HCT116 (cell line): ENCODE results near the gene STON1. TPM values are rescaled to one million over a fixed set of nuclear protein-coding genes. Genes with fewer than 3 reads are reported as not detected.
A peak's percentile ranks its signal among the peaks of the same experiment; 100 is the strongest.

Source experiments
- ATAC-seq: fragments of 200-7000 bp; cut with Tn5 transposase; 2 replicates; pipeline ENCODE4 v1.9.1; 2020; ENCODE audit warnings: mild to moderate bottlenecking, moderate library complexity
- BruUV-seq: library from RNA; stranded (reverse); fragments of 400-500 nt; replicated peaks from 2 replicates; lab custom pipeline; 2021; lab: Mats Ljungman, UMichigan
- CTCF ChIA-PET: fragments of 300-600 bp; sonication (Branson Sonifier 250); formaldehyde crosslinking; loops from one replicate; lab custom pipeline; 2021; ENCODE audit warnings: antibody characterized with exemption; lab: Charles Lee
- POLR2A ChIA-PET: fragments of 300-600, 350-600 bp; sonication (Branson Sonifier 250); formaldehyde crosslinking; loops from one replicate; lab custom pipeline; 2021; ENCODE audit warnings: antibody characterized with exemption; lab: Charles Lee
- RAD21 ChIA-PET, 2 experiments: fragments of 300-600 bp; sonication (Branson Sonifier 250); formaldehyde crosslinking; loops; one replicate each; lab custom pipeline; 2023; ENCODE audit warnings: low total read pairs in 2 of 2; ENCODE audit not compliant: uncharacterized antibody in 2 of 2, unreplicated experiment in 2 of 2, low non-redundant PET in 1 of 2; lab: Charles Lee
- DNase-seq: peaks from one replicate; pipeline ENCODE4 v3.0.0-alpha.2; 2010; ENCODE audit warnings: low read depth, low spot score
- H2AFZ ChIP-seq: fragments of 200-600 bp; shearing (Covaris generic), sonication (generic); 2 replicates; pipeline ENCODE4 v1.6.1; 2017; ENCODE audit warnings: low read depth, mixed run types, mixed read lengths, antibody characterized with exemption, low read length; ENCODE audit not compliant: poor library complexity, severe bottlenecking
- H3K27ac ChIP-seq: 2 replicates; pipeline ENCODE4 v1.5.1; 2012; ENCODE audit warnings: low read depth, low read length
- H3K27me3 ChIP-seq: fragments of 200-600 bp; sonication (generic); 2 replicates; pipeline ENCODE4 v1.6.1; 2016; ENCODE audit warnings: mixed run types, low read length, mixed read lengths; ENCODE audit not compliant: insufficient read depth
- H3K36me3 ChIP-seq, 2 experiments: fragments of 200-500 bp in 1 of 2; fragments of 200-600 bp in 1 of 2; sonication (Bioruptor generic) in 1 of 2; sonication (generic) in 1 of 2; 2 replicates each; pipeline versions ENCODE4 v1.5.1 to v1.6.1; 2014 to 2016; ENCODE audit warnings: low read length in 2 of 2, inconsistent platforms in 1 of 2, mixed read lengths in 1 of 2, mixed run types in 1 of 2; ENCODE audit not compliant: insufficient read depth in 2 of 2, control insufficient read depth in 1 of 2
- H3K4me1 ChIP-seq, 2 experiments: fragments of 200-600 bp in 1 of 2; sonication (generic) in 1 of 2; 2 replicates each; pipeline versions ENCODE4 v1.5.1 to v1.6.1; 2012 to 2017; ENCODE audit warnings: low read length in 2 of 2, inconsistent platforms in 1 of 2, mild to moderate bottlenecking in 1 of 2, mixed read lengths in 1 of 2, mixed run types in 1 of 2, moderate library complexity in 1 of 2; ENCODE audit not compliant: insufficient read depth in 2 of 2, control insufficient read depth in 1 of 2
- H3K4me2 ChIP-seq: fragments of 200-600 bp; sonication (generic); 2 replicates; pipeline ENCODE4 v1.6.1; 2017; ENCODE audit warnings: mixed run types, low read length, mixed read lengths
- H3K4me3 ChIP-seq, 2 experiments: fragments of 200-600 bp in 1 of 2; sonication (generic) in 1 of 2; replicated peaks in 1 of 2; 2 replicates each; pipeline ENCODE4 v1.5.1; 2011 to 2016; ENCODE audit warnings: low read length in 2 of 2, control low read depth in 1 of 2, low read depth in 1 of 2, mild to moderate bottlenecking in 1 of 2, mixed read lengths in 1 of 2, mixed run types in 1 of 2
- H3K79me2 ChIP-seq: fragments of 200-600 bp; sonication (generic); 2 replicates; pipeline ENCODE4 v1.6.1; 2017; ENCODE audit warnings: mild to moderate bottlenecking, mixed run types, low read length, moderate library complexity, mixed read lengths; ENCODE audit not compliant: insufficient read depth
- H3K9ac ChIP-seq: fragments of 200-600 bp; sonication (generic); 2 replicates; pipeline ENCODE4 v1.6.1; 2016; ENCODE audit warnings: low read length, mixed read lengths
- H3K9me2 ChIP-seq: fragments of 200-600 bp; sonication (generic), shearing (Covaris generic); 2 replicates; pipeline ENCODE4 v1.6.1; 2017; ENCODE audit warnings: mixed run types, mild to moderate bottlenecking, moderate library complexity; ENCODE audit not compliant: insufficient read depth
- H3K9me3 ChIP-seq, 2 experiments: fragments of 200-500 bp in 1 of 2; fragments of 200-600 bp in 1 of 2; sonication (Bioruptor generic) in 1 of 2; sonication (generic) in 1 of 2; 2 replicates each; pipeline ENCODE4 v1.6.1; 2014 to 2017; ENCODE audit warnings: low read length in 2 of 2, mixed read lengths in 2 of 2, inconsistent platforms in 1 of 2, low read depth in 1 of 2, mild to moderate bottlenecking in 1 of 2, mixed run types in 1 of 2, moderate library complexity in 1 of 2; ENCODE audit not compliant: control insufficient read depth in 1 of 2, insufficient read depth in 1 of 2
- H4K20me1 ChIP-seq: fragments of 200-600 bp; sonication (generic), shearing (Covaris generic); 2 replicates; pipeline ENCODE4 v1.6.1; 2017; ENCODE audit warnings: mixed run types, mild to moderate bottlenecking, moderate library complexity; ENCODE audit not compliant: insufficient read depth
- CBX3 ChIP-seq: IDR thresholded peaks from 2 replicates; pipeline ENCODE4 v1.6.1; 2012; ENCODE audit warnings: low read depth
- CTCF ChIP-seq, 3 experiments: fragments of 200-600 bp in 1 of 3; sonication (generic) in 1 of 3; IDR thresholded peaks in 2 of 3; conservative IDR thresholded peaks in 1 of 3; 2 replicates each; pipeline ENCODE4 v1.5.1; 2012 to 2017; ENCODE audit warnings: low read depth in 2 of 3, low read length in 2 of 3, antibody characterized with exemption in 1 of 3, borderline replicate concordance in 1 of 3, control low read depth in 1 of 3, mild to moderate bottlenecking in 1 of 3, mixed read lengths in 1 of 3, mixed run types in 1 of 3, moderate library complexity in 1 of 3; ENCODE audit not compliant: insufficient read depth in 1 of 3
- ELF1 ChIP-seq: IDR thresholded peaks from 2 replicates; pipeline ENCODE4 v1.6.1; 2012; ENCODE audit warnings: low read depth, borderline replicate concordance
- EZH2phosphoT487 ChIP-seq: fragments of 200-600 bp; IDR thresholded peaks from 2 replicates; pipeline ENCODE4 v1.6.1; 2018; ENCODE audit warnings: antibody characterized with exemption, borderline replicate concordance
- JUND ChIP-seq: IDR thresholded peaks from 2 replicates; pipeline ENCODE4 v1.6.1; 2012
- POLR2A ChIP-seq: IDR thresholded peaks from 2 replicates; pipeline ENCODE4 v1.7.0; 2011; ENCODE audit warnings: borderline replicate concordance; ENCODE audit not compliant: insufficient read depth, insufficient read length; ENCODE audit errors: extremely low read depth
- RAD21 ChIP-seq: IDR thresholded peaks from 2 replicates; pipeline ENCODE4 v1.6.1; 2012; ENCODE audit warnings: low read depth, mild to moderate bottlenecking
- SP1 ChIP-seq: IDR thresholded peaks from 2 replicates; pipeline ENCODE4 v1.6.1; 2012; ENCODE audit warnings: low read depth
- SRF ChIP-seq: IDR thresholded peaks from 2 replicates; pipeline ENCODE4 v1.6.1; 2012; ENCODE audit warnings: low read depth
- TCF7L2 ChIP-seq: IDR thresholded peaks from 2 replicates; pipeline ENCODE4 v1.7.0; 2011; ENCODE audit warnings: borderline replicate concordance, inconsistent platforms; ENCODE audit not compliant: insufficient read depth, insufficient read length; ENCODE audit errors: extremely low read depth
- ZFX ChIP-seq: fragments of 450-650 bp; IDR thresholded peaks from 2 replicates; pipeline ENCODE4 v1.6.1; 2017
- intact Hi-C: fragments of 100-400 bp; cut with micrococcal nuclease; formaldehyde crosslinking; loops from 2 replicates; pipeline ENCODE4 v1.10.0; 2022
- total RNA-seq: library from RNA; stranded (reverse); gene quantifications from one replicate; pipeline ENCODE4 v1.2.1, GENCODE V29; 2021; ENCODE audit not compliant: unreplicated experiment
- TF ChIP-seq, protein P1 (sequence below): IDR thresholded peaks from 2 replicates; pipeline ENCODE4 v1.6.1; 2011; ENCODE audit warnings: mild to moderate bottlenecking, low read length, moderate library complexity; ENCODE audit not compliant: insufficient replicate concordance; ENCODE audit errors: extremely low read depth

STON1 gene
- total RNA-seq, 1 experiment from 2014 or later, result 1.4 TPM

DNA sequence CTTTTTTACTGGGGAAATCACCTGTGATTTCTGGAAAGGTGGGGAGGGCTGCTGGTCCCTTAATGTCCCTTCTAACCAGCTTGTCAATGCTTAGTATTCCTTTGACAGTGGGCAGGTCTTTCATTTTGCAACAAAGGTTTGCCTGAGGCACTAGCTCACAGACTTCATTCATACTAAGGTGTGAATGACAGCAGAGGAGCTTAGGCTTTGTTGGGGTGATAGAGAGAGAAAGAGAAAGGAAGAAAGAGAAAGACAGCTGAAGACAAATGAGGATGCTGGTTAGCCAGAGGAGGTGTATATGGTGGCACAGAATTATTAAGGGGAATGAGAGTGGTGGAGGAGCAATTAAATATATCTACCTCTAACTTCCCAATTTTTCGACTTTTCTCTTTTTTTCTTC, 58.8 kb downstream of the STON1 start:
- Histone ChIP-seq H3K4me3 (no peak overlapping the region), H3K79me2 (no peaks in the 10 kb centered on the region), H3K9me2 (no peaks in the 10 kb centered on the region), H3K9ac (no peak overlapping the region), H3K27ac (no peak overlapping the region), H3K4me2 (no peak overlapping the region), H3K9me3 (no peaks in the 10 kb centered on the region), H4K20me1 (no peaks in the 10 kb centered on the region), H3K27me3 (no peaks in the 10 kb centered on the region), H2AFZ (peak overlapping the region; percentile 26), H3K4me1 (no peaks in the 10 kb centered on the region), H3K36me3 (no peaks in the 10 kb centered on the region)
- CTCF ChIA-PET, result interaction anchor here (0.6 to 1.6 kb wide), 6 partner anchors 9 to 166 kb away, joined by 3 to 6 read pairs (median 4); no protein-coding TSS in a partner anchor
- no TSS peak for BruUV-seq
- POLR2A ChIA-PET, result no interaction called here
- RAD21 ChIA-PET, result no interaction called here
- intact Hi-C loops, result no loop called here
- no peak for TF ChIP-seq TCF7L2
- TF ChIP-seq SP1, result no peak
- TF ChIP-seq EZH2phosphoT487, result no peak
- no peak for TF ChIP-seq SRF
- no peak for TF ChIP-seq JUND
- TF ChIP-seq ELF1, result no peak
- ATAC-seq (no peak), DNase-seq (no peak)

GRCh38 chr2:48589170-48589767, 59.3 kb downstream of the STON1 start:
- peak; percentile 75 for ATAC-seq

More at GRCh38 chr2:48589170-48589767, 59.3 kb downstream of the STON1 start:
- H3K4me2 ChIP-seq, result no peak overlapping the region
- CTCF ChIA-PET, result interaction anchor here (0.6 to 1.6 kb wide), 4 partner anchors 8 to 167 kb away, joined by 3 to 6 read pairs (median 4); no protein-coding TSS in a partner anchor
- RAD21 ChIA-PET, result no interaction called here
- no peaks in the 10 kb centered on the region for H3K9me3 ChIP-seq
- TF ChIP-seq, protein P1, sequence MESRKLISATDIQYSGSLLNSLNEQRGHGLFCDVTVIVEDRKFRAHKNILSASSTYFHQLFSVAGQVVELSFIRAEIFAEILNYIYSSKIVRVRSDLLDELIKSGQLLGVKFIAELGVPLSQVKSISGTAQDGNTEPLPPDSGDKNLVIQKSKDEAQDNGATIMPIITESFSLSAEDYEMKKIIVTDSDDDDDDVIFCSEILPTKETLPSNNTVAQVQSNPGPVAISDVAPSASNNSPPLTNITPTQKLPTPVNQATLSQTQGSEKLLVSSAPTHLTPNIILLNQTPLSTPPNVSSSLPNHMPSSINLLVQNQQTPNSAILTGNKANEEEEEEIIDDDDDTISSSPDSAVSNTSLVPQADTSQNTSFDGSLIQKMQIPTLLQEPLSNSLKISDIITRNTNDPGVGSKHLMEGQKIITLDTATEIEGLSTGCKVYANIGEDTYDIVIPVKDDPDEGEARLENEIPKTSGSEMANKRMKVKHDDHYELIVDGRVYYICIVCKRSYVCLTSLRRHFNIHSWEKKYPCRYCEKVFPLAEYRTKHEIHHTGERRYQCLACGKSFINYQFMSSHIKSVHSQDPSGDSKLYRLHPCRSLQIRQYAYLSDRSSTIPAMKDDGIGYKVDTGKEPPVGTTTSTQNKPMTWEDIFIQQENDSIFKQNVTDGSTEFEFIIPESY, result no peak
- no peak for TF ChIP-seq CBX3
- TF ChIP-seq ELF1, result no peak
- no peak for TF ChIP-seq POLR2A
- TF ChIP-seq RAD21, result peak; percentile 77
- TF ChIP-seq ZFX, result no peak
- peak; percentile 46 to 87 (median 74); a peak in 5 of 6 replicates for TF ChIP-seq CTCF (IDR thresholded peaks at IDR 0.05 in 2 of 3, conservative IDR thresholded peaks at IDR 0.05 in 1 of 3; ENCODE audit: borderline replicate concordance in 1 of 3, insufficient read depth in 1 of 3, low read depth in 2 of 3, low read length in 2 of 3)
- TF ChIP-seq, all 23 proteins: peak for 2
- no peaks in the 10 kb centered on the region for H3K36me3 ChIP-seq
- H3K27me3 ChIP-seq, result no peaks in the 10 kb centered on the region
- intact Hi-C loops, result no loop called here
- peak; percentile 28 for DNase-seq
- no peaks in the 10 kb centered on the region for H3K4me1 ChIP-seq
- peak overlapping the region; percentile 26 for H2AFZ ChIP-seq
- H3K9ac ChIP-seq, result no peak overlapping the region
- H3K4me3 ChIP-seq, result no peak overlapping the region
- no peaks in the 10 kb centered on the region for H3K79me2 ChIP-seq
- no peaks in the 10 kb centered on the region for H4K20me1 ChIP-seq
- POLR2A ChIA-PET, result no interaction called here
- no TSS peak for BruUV-seq
- no peak overlapping the region for H3K27ac ChIP-seq
- no peaks in the 10 kb centered on the region for H3K9me2 ChIP-seq
